HepG2 (cell line): ENCODE results near the gene SCYL1. TPM values are rescaled to one million over a fixed set of nuclear protein-coding genes. Genes with fewer than 3 reads are reported as not detected.

Experiments
- AGO2 ChIP-seq: fragments of 200-400 bp; formaldehyde crosslinking; optimal IDR thresholded peaks from 2 replicates; pipeline ENCODE3; 2017; ENCODE audit warnings: mild to moderate bottlenecking, low read depth, low read length, moderate library complexity
- CREB1 ChIP-seq, 2 experiments: fragments of 450-650 bp in 1 of 2; IDR thresholded peaks; 2 replicates each; pipeline ENCODE4 v1.6.1; 2016 to 2017; ENCODE audit warnings: control low read depth in 1 of 2, mild to moderate bottlenecking in 1 of 2, missing compliant biosample characterization in 1 of 2, missing genetic modification characterization in 1 of 2
- ETV6 ChIP-seq: sonication (generic); formaldehyde crosslinking; conservative IDR thresholded peaks from 2 replicates; pipeline ENCODE4 v1.4.0; 2020; ENCODE audit warnings: missing genetic modification reagents
- FOXM1 ChIP-seq: sonication (generic); formaldehyde crosslinking; IDR thresholded peaks from 2 replicates; pipeline ENCODE4 v1.5.0; 2020; ENCODE audit warnings: missing genetic modification reagents
- GABPB1 ChIP-seq: IDR thresholded peaks from 2 replicates; pipeline ENCODE4 v1.6.1; 2016; ENCODE audit warnings: mild to moderate bottlenecking, missing genetic modification reagents, moderate library complexity, missing compliant biosample characterization
- HES4 ChIP-seq: sonication (generic); formaldehyde crosslinking; IDR thresholded peaks from 2 replicates; pipeline ENCODE4 v1.9.0; 2021; ENCODE audit warnings: mild to moderate bottlenecking, missing genetic modification reagents, borderline replicate concordance
- HNF4G ChIP-seq, 2 experiments: sonication (generic) in 1 of 2; formaldehyde crosslinking in 1 of 2; IDR thresholded peaks; 2 replicates each; pipeline versions ENCODE4 v1.4.0 to v1.6.1; 2011 to 2020; ENCODE audit warnings: borderline replicate concordance in 2 of 2, low read depth in 2 of 2, mild to moderate bottlenecking in 2 of 2, low read length in 1 of 2, missing genetic modification reagents in 1 of 2, moderate library complexity in 1 of 2
- HNRNPLL ChIP-seq: fragments of 200-400 bp; formaldehyde crosslinking; IDR thresholded peaks from 2 replicates; pipeline ENCODE4 v1.6.1; 2017; ENCODE audit warnings: mild to moderate bottlenecking, low read depth, low read length; ENCODE audit not compliant: poor library complexity, severe bottlenecking
- HOXA3 ChIP-seq: sonication (generic); formaldehyde crosslinking; IDR thresholded peaks from 2 replicates; pipeline ENCODE4 v1.5.0; 2020; ENCODE audit warnings: missing genetic modification reagents
- ISX ChIP-seq: sonication (generic); formaldehyde crosslinking; conservative IDR thresholded peaks from 2 replicates; pipeline ENCODE4 v1.5.0; 2020; ENCODE audit warnings: missing genetic modification reagents
- NFKB2 ChIP-seq: sonication (generic); formaldehyde crosslinking; IDR thresholded peaks from 2 replicates; pipeline ENCODE4 v1.4.0; 2020; ENCODE audit warnings: missing genetic modification reagents, borderline replicate concordance
- POLR2G ChIP-seq: fragments of 200-400 bp; formaldehyde crosslinking; IDR thresholded peaks from 2 replicates; pipeline ENCODE4 v1.6.1; 2018; ENCODE audit warnings: mild to moderate bottlenecking, low read depth, low read length, moderate library complexity
- RARA ChIP-seq: IDR thresholded peaks from 2 replicates; pipeline ENCODE4 v1.6.1; 2016; ENCODE audit warnings: missing genetic modification reagents, missing compliant biosample characterization
- RFX1 ChIP-seq: fragments of 450-650 bp; IDR thresholded peaks from 2 replicates; pipeline ENCODE4 v1.6.1; 2017
- SP5 ChIP-seq: IDR thresholded peaks from 2 replicates; pipeline ENCODE4 v1.6.1; 2016; ENCODE audit warnings: low read depth, borderline replicate concordance
- ZBTB38 ChIP-seq: sonication (generic); formaldehyde crosslinking; IDR thresholded peaks from 2 replicates; pipeline ENCODE4 v1.5.1; 2020; ENCODE audit warnings: mild to moderate bottlenecking, missing genetic modification reagents
- ZBTB42 ChIP-seq: sonication (generic); formaldehyde crosslinking; IDR thresholded peaks from 2 replicates; pipeline ENCODE4 v1.5.0; 2020; ENCODE audit warnings: mild to moderate bottlenecking, missing genetic modification reagents
- ZNF121 ChIP-seq: sonication (generic); formaldehyde crosslinking; IDR thresholded peaks from 2 replicates; pipeline ENCODE4 v1.5.0; 2020; ENCODE audit warnings: mild to moderate bottlenecking, missing genetic modification reagents
- ZNF3 ChIP-seq: IDR thresholded peaks from 2 replicates; pipeline ENCODE4 v1.7.0; 2017; ENCODE audit warnings: inconsistent platforms
- ZNF331 ChIP-seq: sonication (generic); formaldehyde crosslinking; IDR thresholded peaks from 2 replicates; pipeline ENCODE4 v1.4.0; 2020; ENCODE audit warnings: missing genetic modification reagents
- ZNF446 ChIP-seq: sonication (generic); formaldehyde crosslinking; IDR thresholded peaks from 2 replicates; pipeline ENCODE4 v1.5.0; 2020; ENCODE audit warnings: mild to moderate bottlenecking, missing genetic modification reagents
- ZNF839 ChIP-seq: sonication (generic); formaldehyde crosslinking; IDR thresholded peaks from 2 replicates; pipeline ENCODE4 v1.4.0; 2020; ENCODE audit warnings: missing genetic modification reagents, mild to moderate bottlenecking, borderline replicate concordance
- polyA plus RNA-seq, 8 experiments: library from polyadenylated mRNA; depleted of rRNA in 3 of 8; stranded (reverse) in 7 of 8; unstranded in 1 of 8; fragments of >200 nt; fragmentation: Illumina TruSeq in 4 of 8; extraction: Trizol in 4 of 8; gene quantifications; 2 replicates each; pipeline versions ENCODE4 v1.2.1 to v1.2.3, GENCODE V29; 2011 to 2016; ENCODE audit warnings: low read depth in 4 of 8, missing spikeins in 1 of 8, mixed read lengths in 1 of 8; ENCODE audit not compliant: insufficient read depth in 1 of 8
- total RNA-seq, 5 experiments: library from RNA; depleted of rRNA; stranded (reverse); fragments of >200 nt; fragmentation: Illumina TruSeq; extraction: Trizol; gene quantifications; 2 replicates each; pipeline ENCODE4 v1.2.3, GENCODE V29; 2016; ENCODE audit warnings: low read depth in 1 of 5
- TF ChIP-seq, protein P1 (sequence below): IDR thresholded peaks from 2 replicates; pipeline ENCODE4 v1.6.1; 2016; ENCODE audit warnings: low read depth, missing genetic modification reagents, missing compliant biosample characterization
- TF ChIP-seq, protein P2 (sequence below): IDR thresholded peaks from 2 replicates; pipeline ENCODE4 v1.6.1; 2016; ENCODE audit warnings: missing compliant biosample characterization, missing genetic modification reagents, borderline replicate concordance

SCYL1 gene
- total and polyA plus RNA-seq, 2 of the 13 experiments (the other 11 are each of a cell fraction or from before 2014, with no cell fraction given): 65.9 to 103 TPM

DNA sequence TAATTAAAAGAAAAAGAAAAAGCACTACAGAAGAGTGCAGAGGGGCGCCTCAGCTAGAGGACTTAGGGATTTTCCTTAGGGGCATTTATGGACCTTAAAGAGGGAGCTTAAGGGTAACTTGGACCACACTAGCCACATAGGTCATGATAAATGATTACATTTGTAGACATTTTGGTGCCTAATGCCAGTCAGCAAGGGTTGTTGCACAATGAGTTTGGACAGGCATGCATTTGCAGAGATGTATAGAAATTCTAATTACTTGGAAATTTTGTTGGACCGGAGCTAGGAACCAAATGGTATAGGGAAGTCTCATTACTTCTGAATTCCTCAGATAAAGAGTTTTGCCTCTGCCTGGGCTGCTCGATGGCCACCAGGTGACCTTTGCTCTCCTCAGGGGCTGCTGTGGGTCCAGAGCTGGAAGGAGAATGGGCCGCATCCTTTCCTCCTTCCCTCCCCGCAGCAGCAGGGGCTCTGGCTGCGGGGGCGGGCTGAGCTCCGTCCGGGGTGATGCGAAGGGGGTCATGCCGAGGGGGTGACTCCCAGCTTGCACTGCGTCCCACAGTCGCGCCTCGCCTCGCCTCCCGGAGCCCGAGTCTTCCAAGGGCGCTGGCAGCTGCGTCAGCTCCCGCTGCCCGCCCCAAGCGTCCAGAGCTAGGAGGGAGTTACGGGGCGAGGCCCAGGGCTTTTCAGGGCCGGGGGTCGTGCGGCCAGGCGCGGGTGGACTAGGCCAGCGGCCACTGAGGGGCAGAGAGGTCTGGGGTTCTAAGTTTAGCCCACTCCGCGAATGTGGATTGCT is 46.3 kb upstream of the SCYL1 start (continued):
- no peak for TF ChIP-seq NFKB2 (CRISPR knock-in tag)
- no peak for TF ChIP-seq ETV6
- no peak for TF ChIP-seq ZNF3 (CRISPR knock-in tag)
- peak; percentile 41 for TF ChIP-seq AGO2
- TF ChIP-seq ZNF331: no peak
- 0 out of 2 replicates have a peak, but pooled peaks have one; percentile 43 for TF ChIP-seq ZNF446
- TF ChIP-seq, protein P1, sequence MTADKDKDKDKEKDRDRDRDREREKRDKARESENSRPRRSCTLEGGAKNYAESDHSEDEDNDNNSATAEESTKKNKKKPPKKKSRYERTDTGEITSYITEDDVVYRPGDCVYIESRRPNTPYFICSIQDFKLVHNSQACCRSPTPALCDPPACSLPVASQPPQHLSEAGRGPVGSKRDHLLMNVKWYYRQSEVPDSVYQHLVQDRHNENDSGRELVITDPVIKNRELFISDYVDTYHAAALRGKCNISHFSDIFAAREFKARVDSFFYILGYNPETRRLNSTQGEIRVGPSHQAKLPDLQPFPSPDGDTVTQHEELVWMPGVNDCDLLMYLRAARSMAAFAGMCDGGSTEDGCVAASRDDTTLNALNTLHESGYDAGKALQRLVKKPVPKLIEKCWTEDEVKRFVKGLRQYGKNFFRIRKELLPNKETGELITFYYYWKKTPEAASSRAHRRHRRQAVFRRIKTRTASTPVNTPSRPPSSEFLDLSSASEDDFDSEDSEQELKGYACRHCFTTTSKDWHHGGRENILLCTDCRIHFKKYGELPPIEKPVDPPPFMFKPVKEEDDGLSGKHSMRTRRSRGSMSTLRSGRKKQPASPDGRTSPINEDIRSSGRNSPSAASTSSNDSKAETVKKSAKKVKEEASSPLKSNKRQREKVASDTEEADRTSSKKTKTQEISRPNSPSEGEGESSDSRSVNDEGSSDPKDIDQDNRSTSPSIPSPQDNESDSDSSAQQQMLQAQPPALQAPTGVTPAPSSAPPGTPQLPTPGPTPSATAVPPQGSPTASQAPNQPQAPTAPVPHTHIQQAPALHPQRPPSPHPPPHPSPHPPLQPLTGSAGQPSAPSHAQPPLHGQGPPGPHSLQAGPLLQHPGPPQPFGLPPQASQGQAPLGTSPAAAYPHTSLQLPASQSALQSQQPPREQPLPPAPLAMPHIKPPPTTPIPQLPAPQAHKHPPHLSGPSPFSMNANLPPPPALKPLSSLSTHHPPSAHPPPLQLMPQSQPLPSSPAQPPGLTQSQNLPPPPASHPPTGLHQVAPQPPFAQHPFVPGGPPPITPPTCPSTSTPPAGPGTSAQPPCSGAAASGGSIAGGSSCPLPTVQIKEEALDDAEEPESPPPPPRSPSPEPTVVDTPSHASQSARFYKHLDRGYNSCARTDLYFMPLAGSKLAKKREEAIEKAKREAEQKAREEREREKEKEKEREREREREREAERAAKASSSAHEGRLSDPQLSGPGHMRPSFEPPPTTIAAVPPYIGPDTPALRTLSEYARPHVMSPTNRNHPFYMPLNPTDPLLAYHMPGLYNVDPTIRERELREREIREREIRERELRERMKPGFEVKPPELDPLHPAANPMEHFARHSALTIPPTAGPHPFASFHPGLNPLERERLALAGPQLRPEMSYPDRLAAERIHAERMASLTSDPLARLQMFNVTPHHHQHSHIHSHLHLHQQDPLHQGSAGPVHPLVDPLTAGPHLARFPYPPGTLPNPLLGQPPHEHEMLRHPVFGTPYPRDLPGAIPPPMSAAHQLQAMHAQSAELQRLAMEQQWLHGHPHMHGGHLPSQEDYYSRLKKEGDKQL (CRISPR knock-in tag): no peak
- no peak for TF ChIP-seq ZNF121 (CRISPR knock-in tag)
- peak; percentile 29 for TF ChIP-seq HNRNPLL
- TF ChIP-seq ISX: no peak
- TF ChIP-seq FOXM1 (CRISPR knock-in tag): no peak
- TF ChIP-seq, protein P2, sequence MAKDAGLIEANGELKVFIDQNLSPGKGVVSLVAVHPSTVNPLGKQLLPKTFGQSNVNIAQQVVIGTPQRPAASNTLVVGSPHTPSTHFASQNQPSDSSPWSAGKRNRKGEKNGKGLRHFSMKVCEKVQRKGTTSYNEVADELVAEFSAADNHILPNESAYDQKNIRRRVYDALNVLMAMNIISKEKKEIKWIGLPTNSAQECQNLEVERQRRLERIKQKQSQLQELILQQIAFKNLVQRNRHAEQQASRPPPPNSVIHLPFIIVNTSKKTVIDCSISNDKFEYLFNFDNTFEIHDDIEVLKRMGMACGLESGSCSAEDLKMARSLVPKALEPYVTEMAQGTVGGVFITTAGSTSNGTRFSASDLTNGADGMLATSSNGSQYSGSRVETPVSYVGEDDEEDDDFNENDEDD (CRISPR knock-in tag): peak; percentile 9; the same call in 1 of the 2 replicates
- TF ChIP-seq RFX1: no peak
- no peak for TF ChIP-seq RARA (CRISPR knock-in tag)
- 0 out of 2 replicates have a peak, but pooled peaks have one; percentile 29 for TF ChIP-seq HES4 (CRISPR knock-in tag)
- TF ChIP-seq ZNF839: no peak
- TF ChIP-seq SP5 (CRISPR knock-in tag): no peak
- TF ChIP-seq POLR2G: no peak
- TF ChIP-seq ZBTB42 (CRISPR knock-in tag): 0 out of 2 replicates have a peak, but pooled peaks have one; percentile 60
- peak; percentile 50; the same call in 1 of the 2 replicates for TF ChIP-seq GABPB1 (CRISPR knock-in tag)
- TF ChIP-seq CREB1 (IDR thresholded peaks at IDR 0.05): no peak
- no peak for TF ChIP-seq CREB1 (CRISPR knock-in tag; IDR thresholded peaks at IDR 0.05)
- TF ChIP-seq HOXA3 (CRISPR knock-in tag): peak; percentile 56
- TF ChIP-seq ZBTB38 (CRISPR knock-in tag): peak; percentile 93
- TF ChIP-seq HNF4G (IDR thresholded peaks at IDR 0.05; ENCODE audit: borderline replicate concordance, low read depth, low read length): peak; percentile 27; the same call in 1 of the 2 replicates
- TF ChIP-seq HNF4G (CRISPR knock-in tag; IDR thresholded peaks at IDR 0.05; ENCODE audit: borderline replicate concordance, low read depth): no peak
